K562 (cell line): ENCODE data around the gene CENPA. TPM values are rescaled to one million over a fixed set of nuclear protein-coding genes. Genes with fewer than 3 reads are reported as not detected.
A peak's percentile ranks its signal among the peaks of the same experiment; 100 is the strongest.

Experiments used
- CXXC5 ChIP-seq: fragments of 250-450 bp; sonication (Bioruptor Pico); IDR thresholded peaks from 2 replicates; pipeline ENCODE4 v1.8.0; 2022; ENCODE audit warnings: inconsistent platforms, mild to moderate bottlenecking, moderate library complexity
- EGR1 ChIP-seq: fragments of 450-650 bp; conservative IDR thresholded peaks from 2 replicates; pipeline ENCODE4 v1.6.1; 2017; ENCODE audit warnings: mild to moderate bottlenecking
- ELF1 ChIP-seq: fragments of 200-800 bp; sonication (Bioruptor generic); IDR thresholded peaks from 2 replicates; pipeline ENCODE4 v1.6.1; 2016; ENCODE audit warnings: missing genetic modification characterization, missing compliant biosample characterization
- ELF2 ChIP-seq: fragments of 250-450 bp; sonication (Bioruptor Pico); IDR thresholded peaks from 2 replicates; pipeline ENCODE4 v1.5.0; 2021; ENCODE audit warnings: mild to moderate bottlenecking
- FOXK1 ChIP-seq: sonication (generic); formaldehyde crosslinking; IDR thresholded peaks from 2 replicates; pipeline ENCODE4 v1.8.0; 2022; ENCODE audit warnings: missing genetic modification reagents, mild to moderate bottlenecking, borderline replicate concordance
- GABPA ChIP-seq: fragments of 200-800 bp; sonication (Bioruptor generic); conservative IDR thresholded peaks from 2 replicates; pipeline ENCODE4 v1.6.1; 2016; ENCODE audit warnings: low read depth, missing genetic modification characterization, missing compliant biosample characterization
- HDAC6 ChIP-seq: IDR thresholded peaks from 2 replicates; pipeline ENCODE4 v1.6.1; 2012; ENCODE audit warnings: low read depth, mild to moderate bottlenecking, control low read depth, inconsistent platforms, low read length, moderate library complexity
- PCBP1 ChIP-seq: fragments of 200-400 bp; formaldehyde crosslinking; IDR thresholded peaks from 2 replicates; pipeline ENCODE4 v1.6.1; 2018; ENCODE audit warnings: mild to moderate bottlenecking, low read depth, low read length; ENCODE audit not compliant: poor library complexity, severe bottlenecking
- POLR2A ChIP-seq: fragments of 450-650 bp; conservative IDR thresholded peaks from 2 replicates; pipeline ENCODE4 v1.6.1; 2016
- RBBP5 ChIP-seq: fragments of 200-600 bp; sonication (generic); IDR thresholded peaks from 2 replicates; pipeline ENCODE4 v1.6.1; 2012; ENCODE audit warnings: borderline replicate concordance, mild to moderate bottlenecking, low read length, control low read depth, inconsistent platforms; ENCODE audit not compliant: insufficient read depth, poor library complexity, severe bottlenecking
- SAP30 ChIP-seq: fragments of 200-600 bp; sonication (generic); IDR thresholded peaks from 2 replicates; pipeline ENCODE4 v1.6.1; 2012; ENCODE audit warnings: borderline replicate concordance, low read depth, mild to moderate bottlenecking, moderate library complexity, low read length, control low read depth, inconsistent platforms; ENCODE audit not compliant: insufficient read depth, poor library complexity, severe bottlenecking
- SREBF2 ChIP-seq: sonication (generic); formaldehyde crosslinking; IDR thresholded peaks from 2 replicates; pipeline ENCODE4 v1.4.0; 2020; ENCODE audit warnings: mild to moderate bottlenecking, missing genetic modification reagents
- TAF9B ChIP-seq: fragments of 450-650 bp; IDR thresholded peaks from 2 replicates; pipeline ENCODE4 v1.6.1; 2018; ENCODE audit warnings: mild to moderate bottlenecking; ENCODE audit not compliant: partially characterized antibody
- ZNF507 ChIP-seq: conservative IDR thresholded peaks from 2 replicates; pipeline ENCODE4 v1.6.1; 2017; ENCODE audit warnings: missing genetic modification characterization, missing compliant biosample characterization
- polyA plus RNA-seq, 8 experiments: library from polyadenylated mRNA; depleted of rRNA in 4 of 8; stranded (reverse) in 5 of 8; unstranded in 3 of 8; fragments of >200 nt; fragmentation: Nextera tagmentation in 2 of 8; fragmentation: Illumina TruSeq in 1 of 8; extraction: Ambion mirVana in 2 of 8; extraction: Trizol in 1 of 8; gene quantifications; 2 replicates each; pipeline versions ENCODE4 v1.2.1 to v1.2.3, GENCODE V29; 2011 to 2014; ENCODE audit warnings: inconsistent platforms in 1 of 8, missing spikeins in 1 of 8
- total RNA-seq, 7 experiments: library from RNA; depleted of rRNA in 6 of 7; stranded (reverse); fragments of >200 nt in 6 of 7; fragmentation: Illumina TruSeq in 2 of 7; extraction: Trizol in 2 of 7; gene quantifications; 2 replicates each; pipeline versions ENCODE4 v1.2.1 to v1.2.3, GENCODE V29; 2011 to 2021; ENCODE audit warnings: low replicate concordance in 1 of 7
- TF ChIP-seq, protein P1 (sequence below): IDR thresholded peaks from 3 replicates; pipeline ENCODE4 v1.6.1; 2011; ENCODE audit warnings: borderline replicate concordance, mild to moderate bottlenecking, moderate library complexity; ENCODE audit not compliant: insufficient read length; ENCODE audit errors: extremely low read depth
- TF ChIP-seq, protein P2 (sequence below), 2 experiments: IDR thresholded peaks; 2 replicates each; pipeline ENCODE4 v1.6.1; 2012; ENCODE audit warnings: improper control_type of control experiment in 2 of 2, low read depth in 2 of 2, low read length in 2 of 2, borderline replicate concordance in 1 of 2
- TF ChIP-seq, protein P3 (sequence below): sonication (generic); formaldehyde crosslinking; IDR thresholded peaks from 2 replicates; pipeline ENCODE4 v1.8.0; 2022; ENCODE audit warnings: mild to moderate bottlenecking, missing genetic modification reagents

Gene CENPA
- total and polyA plus RNA-seq, 9 of the 15 experiments (the other 6 are each of a cell fraction or from before 2014, with no cell fraction given) = 11.3 to 61.7 (median 44.7) TPM

DNA sequence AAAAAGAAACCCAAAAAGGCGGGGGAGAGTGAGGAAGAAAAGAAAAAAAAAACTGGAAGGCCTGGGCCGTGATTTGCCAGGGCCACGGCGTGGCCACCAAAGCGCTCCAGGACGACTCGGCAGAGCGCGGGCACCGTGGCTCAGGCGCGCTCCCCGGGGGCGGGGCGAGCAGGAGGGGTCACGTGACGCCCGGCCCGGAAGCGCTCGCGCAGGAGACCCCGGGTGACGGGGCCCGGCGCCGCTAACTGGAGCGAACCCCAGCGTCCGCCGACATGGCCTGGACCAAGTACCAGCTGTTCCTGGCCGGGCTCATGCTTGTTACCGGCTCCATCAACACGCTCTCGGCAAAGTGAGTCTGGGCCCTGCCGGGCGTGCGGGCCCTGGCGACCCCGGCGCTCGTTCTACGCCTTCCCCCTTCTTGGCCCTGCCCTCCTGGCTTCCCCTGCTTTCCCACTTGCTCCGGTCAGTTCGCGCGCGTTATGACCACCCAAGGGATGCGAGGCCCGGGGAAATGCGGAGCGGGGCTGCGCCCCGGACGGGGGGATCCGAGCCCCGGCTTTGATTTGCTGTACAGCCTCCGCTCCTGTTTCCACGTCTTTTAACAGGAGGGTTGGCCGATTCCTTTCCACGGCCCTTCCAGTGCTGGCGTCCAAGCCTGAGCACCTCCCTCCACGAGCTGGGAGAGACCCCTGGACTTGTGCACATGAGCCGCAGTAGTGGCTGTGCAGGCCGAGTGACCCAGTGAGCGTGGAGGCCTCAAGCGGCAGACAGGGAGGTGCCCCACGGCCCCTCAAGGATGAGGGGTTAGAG is 21.6 kb upstream of the CENPA start, which contains the start of gene SLC35F6 (continued):
- TF ChIP-seq, protein P1, sequence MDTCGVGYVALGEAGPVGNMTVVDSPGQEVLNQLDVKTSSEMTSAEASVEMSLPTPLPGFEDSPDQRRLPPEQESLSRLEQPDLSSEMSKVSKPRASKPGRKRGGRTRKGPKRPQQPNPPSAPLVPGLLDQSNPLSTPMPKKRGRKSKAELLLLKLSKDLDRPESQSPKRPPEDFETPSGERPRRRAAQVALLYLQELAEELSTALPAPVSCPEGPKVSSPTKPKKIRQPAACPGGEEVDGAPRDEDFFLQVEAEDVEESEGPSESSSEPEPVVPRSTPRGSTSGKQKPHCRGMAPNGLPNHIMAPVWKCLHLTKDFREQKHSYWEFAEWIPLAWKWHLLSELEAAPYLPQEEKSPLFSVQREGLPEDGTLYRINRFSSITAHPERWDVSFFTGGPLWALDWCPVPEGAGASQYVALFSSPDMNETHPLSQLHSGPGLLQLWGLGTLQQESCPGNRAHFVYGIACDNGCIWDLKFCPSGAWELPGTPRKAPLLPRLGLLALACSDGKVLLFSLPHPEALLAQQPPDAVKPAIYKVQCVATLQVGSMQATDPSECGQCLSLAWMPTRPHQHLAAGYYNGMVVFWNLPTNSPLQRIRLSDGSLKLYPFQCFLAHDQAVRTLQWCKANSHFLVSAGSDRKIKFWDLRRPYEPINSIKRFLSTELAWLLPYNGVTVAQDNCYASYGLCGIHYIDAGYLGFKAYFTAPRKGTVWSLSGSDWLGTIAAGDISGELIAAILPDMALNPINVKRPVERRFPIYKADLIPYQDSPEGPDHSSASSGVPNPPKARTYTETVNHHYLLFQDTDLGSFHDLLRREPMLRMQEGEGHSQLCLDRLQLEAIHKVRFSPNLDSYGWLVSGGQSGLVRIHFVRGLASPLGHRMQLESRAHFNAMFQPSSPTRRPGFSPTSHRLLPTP = no peak
- TF ChIP-seq, protein P2, sequence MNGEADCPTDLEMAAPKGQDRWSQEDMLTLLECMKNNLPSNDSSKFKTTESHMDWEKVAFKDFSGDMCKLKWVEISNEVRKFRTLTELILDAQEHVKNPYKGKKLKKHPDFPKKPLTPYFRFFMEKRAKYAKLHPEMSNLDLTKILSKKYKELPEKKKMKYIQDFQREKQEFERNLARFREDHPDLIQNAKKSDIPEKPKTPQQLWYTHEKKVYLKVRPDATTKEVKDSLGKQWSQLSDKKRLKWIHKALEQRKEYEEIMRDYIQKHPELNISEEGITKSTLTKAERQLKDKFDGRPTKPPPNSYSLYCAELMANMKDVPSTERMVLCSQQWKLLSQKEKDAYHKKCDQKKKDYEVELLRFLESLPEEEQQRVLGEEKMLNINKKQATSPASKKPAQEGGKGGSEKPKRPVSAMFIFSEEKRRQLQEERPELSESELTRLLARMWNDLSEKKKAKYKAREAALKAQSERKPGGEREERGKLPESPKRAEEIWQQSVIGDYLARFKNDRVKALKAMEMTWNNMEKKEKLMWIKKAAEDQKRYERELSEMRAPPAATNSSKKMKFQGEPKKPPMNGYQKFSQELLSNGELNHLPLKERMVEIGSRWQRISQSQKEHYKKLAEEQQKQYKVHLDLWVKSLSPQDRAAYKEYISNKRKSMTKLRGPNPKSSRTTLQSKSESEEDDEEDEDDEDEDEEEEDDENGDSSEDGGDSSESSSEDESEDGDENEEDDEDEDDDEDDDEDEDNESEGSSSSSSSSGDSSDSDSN (IDR thresholded peaks at IDR 0.05; ENCODE audit: borderline replicate concordance in 1 of 2, low read depth in 2 of 2, low read length in 2 of 2) = 0 out of 4 replicates have a peak, but pooled peaks of 1 of the 2 experiments have one; percentile 22
- TF ChIP-seq TAF9B (no peak), GABPA (peak; percentile 82), EGR1 (peak; percentile 58), SAP30 (peak; percentile 93), CXXC5 (CRISPR knock-in tag) (peak; percentile 92), POLR2A (peak; percentile 86), ELF1 (tag) (peak; percentile 86), HDAC6 (no peak), RBBP5 (peak; percentile 93), SREBF2 (CRISPR knock-in tag) (no peak), PCBP1 (peak; percentile 81), ELF2 (CRISPR knock-in tag) (peak; percentile 93), ZNF507 (tag) (no peak), FOXK1 (no peak)
- TF ChIP-seq, protein P3, sequence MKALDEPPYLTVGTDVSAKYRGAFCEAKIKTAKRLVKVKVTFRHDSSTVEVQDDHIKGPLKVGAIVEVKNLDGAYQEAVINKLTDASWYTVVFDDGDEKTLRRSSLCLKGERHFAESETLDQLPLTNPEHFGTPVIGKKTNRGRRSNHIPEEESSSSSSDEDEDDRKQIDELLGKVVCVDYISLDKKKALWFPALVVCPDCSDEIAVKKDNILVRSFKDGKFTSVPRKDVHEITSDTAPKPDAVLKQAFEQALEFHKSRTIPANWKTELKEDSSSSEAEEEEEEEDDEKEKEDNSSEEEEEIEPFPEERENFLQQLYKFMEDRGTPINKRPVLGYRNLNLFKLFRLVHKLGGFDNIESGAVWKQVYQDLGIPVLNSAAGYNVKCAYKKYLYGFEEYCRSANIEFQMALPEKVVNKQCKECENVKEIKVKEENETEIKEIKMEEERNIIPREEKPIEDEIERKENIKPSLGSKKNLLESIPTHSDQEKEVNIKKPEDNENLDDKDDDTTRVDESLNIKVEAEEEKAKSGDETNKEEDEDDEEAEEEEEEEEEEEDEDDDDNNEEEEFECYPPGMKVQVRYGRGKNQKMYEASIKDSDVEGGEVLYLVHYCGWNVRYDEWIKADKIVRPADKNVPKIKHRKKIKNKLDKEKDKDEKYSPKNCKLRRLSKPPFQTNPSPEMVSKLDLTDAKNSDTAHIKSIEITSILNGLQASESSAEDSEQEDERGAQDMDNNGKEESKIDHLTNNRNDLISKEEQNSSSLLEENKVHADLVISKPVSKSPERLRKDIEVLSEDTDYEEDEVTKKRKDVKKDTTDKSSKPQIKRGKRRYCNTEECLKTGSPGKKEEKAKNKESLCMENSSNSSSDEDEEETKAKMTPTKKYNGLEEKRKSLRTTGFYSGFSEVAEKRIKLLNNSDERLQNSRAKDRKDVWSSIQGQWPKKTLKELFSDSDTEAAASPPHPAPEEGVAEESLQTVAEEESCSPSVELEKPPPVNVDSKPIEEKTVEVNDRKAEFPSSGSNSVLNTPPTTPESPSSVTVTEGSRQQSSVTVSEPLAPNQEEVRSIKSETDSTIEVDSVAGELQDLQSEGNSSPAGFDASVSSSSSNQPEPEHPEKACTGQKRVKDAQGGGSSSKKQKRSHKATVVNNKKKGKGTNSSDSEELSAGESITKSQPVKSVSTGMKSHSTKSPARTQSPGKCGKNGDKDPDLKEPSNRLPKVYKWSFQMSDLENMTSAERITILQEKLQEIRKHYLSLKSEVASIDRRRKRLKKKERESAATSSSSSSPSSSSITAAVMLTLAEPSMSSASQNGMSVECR = peak; percentile 72; the same call in 1 of the 2 replicates
